Urinary bladder (tissue), 4 donors: ENCODE data around the gene SETD6. TPM values are rescaled to one million over a fixed set of nuclear protein-coding genes. Genes with fewer than 3 reads are reported as not detected.
"Not testable (repeated sequence)": the region's sequence is repeated elsewhere in the genome, so short reads cannot be mapped to it uniquely, and the experiment has no call there.

ENCODE experiments used
- DNase-seq: peaks from one replicate; pipeline ENCODE4 v3.0.0-alpha.2; 2015; ENCODE audit errors: extremely low spot score
- H3K27ac ChIP-seq: one replicate; pipeline ENCODE4 v1.5.1; 2013; ENCODE audit warnings: low read depth, mild to moderate bottlenecking, moderate library complexity
- H3K36me3 ChIP-seq: one replicate; pipeline ENCODE4 v1.6.1; 2013; ENCODE audit warnings: mild to moderate bottlenecking, moderate library complexity; ENCODE audit not compliant: insufficient read depth
- H3K4me1 ChIP-seq: one replicate; pipeline ENCODE4 v1.6.1; 2013; ENCODE audit warnings: mild to moderate bottlenecking, moderate library complexity; ENCODE audit not compliant: insufficient read depth
- H3K4me3 ChIP-seq: one replicate; pipeline ENCODE4 v1.5.1; 2013; ENCODE audit warnings: low read depth, low read length
- WGBS: extraction: QIAGEN DNeasy Blood & Tissue Kit; methylation state at CpG from one replicate; pipeline ENCODE4 v1.1.7; 2013; 5-methylcytosine and 5-hydroxymethylcytosine counted together
- polyA plus RNA-seq: library from polyadenylated mRNA; stranded (reverse); fragments of 200-250 nt; gene quantifications from one replicate; pipeline ENCODE4 v1.2.3, GENCODE V29; 2013
- small RNA-seq: library from RNA; depleted of rRNA; stranded (forward); fragments of <200 nt; gene quantifications from one replicate; pipeline ENCODE3, GENCODE V24; 2014
- total RNA-seq: library from RNA; depleted of rRNA; stranded (reverse); fragments of >200 nt; gene quantifications from one replicate; pipeline ENCODE4 v1.2.3, GENCODE V29; 2014
- donor health status: healthy with polysubstance abuse.
- donor health status: healthy.

Gene SETD6
- total and polyA plus RNA-seq, 2 donors, result 15.3 to 15.5 TPM

DNA sequence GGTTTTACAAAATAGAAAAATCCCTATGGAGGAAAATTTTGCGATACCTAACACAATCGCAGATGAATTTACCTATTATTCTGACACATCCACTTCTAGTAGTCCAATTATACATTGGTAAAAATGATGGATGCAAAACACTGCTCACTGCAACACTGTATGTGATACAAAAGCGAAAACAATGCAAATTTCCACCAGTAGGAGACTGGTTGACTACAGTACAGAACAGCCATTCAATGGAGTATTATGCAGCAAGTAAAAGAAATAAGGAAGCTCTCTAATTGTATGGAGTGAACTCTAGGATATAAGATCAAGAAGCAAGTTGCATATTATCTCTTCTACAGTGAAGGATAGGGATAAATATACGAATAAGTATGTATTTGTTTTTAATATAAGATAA lies 48.5 kb downstream of the SETD6 start:
- DNase-seq, result no peak
- H3K36me3 ChIP-seq, result peaks cover 4% of the 10 kb centered on the region
- no peaks in the 10 kb centered on the region for H3K4me1 ChIP-seq
- H3K27ac ChIP-seq, result no peak overlapping the region
- WGBS, result 97% methylated on average over 4 of the region's 4 CpGs
- H3K4me3 ChIP-seq, result no peak overlapping the region

DNA sequence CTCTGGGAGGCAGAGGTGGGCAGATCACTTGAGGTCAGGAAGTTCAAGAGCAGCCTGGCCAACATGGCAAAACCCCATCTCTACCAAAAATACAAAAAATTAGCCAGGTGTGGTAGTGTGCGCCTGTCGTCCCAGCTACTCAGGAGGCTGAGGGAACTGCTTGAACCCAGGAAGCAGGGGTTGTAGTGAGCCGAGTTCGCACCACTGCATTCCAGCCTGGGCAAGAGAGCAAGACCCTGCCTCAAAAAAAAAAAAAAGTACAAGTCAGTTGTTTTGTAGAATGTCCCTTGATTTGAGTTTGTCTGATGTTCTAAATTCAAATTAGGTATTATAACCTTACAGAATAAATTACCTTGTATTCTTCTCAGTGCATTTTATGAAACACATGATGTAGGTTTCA lies 50.4 kb downstream of the SETD6 start:
- not testable (repeated sequence) for H3K4me1 ChIP-seq, H3K36me3 ChIP-seq, DNase-seq, H3K4me3 ChIP-seq, H3K27ac ChIP-seq
- over 99% methylated on average over 4 of the region's 4 CpGs for WGBS

Small RNAs within 50 kb of the gene (small RNA-seq; reads per million reads assigned to genes)
- not detected for gene RNU6-103P
- 30.9 reads per million, percentile 96 among the genes with 10 or more reads in this experiment for gene SNORA46
- gene SNORA50A, result not detected

Other genes with a start within 250 kb of the SETD6 start
- not detected for gene PRSS54, start 220.5 kb upstream of the SETD6 start, total RNA-seq
- not detected for gene PRSS54, start 220.5 kb upstream of the SETD6 start, polyA plus RNA-seq
- 6.5 TPM for gene GINS3, start 123.0 kb upstream of the SETD6 start, total RNA-seq
- gene GINS3, start 123.0 kb upstream of the SETD6 start, polyA plus RNA-seq, result 3.3 TPM
- 8.1 TPM for gene NDRG4, start 15.4 kb upstream of the SETD6 start, total RNA-seq
- 7.8 TPM for gene NDRG4, start 15.4 kb upstream of the SETD6 start, polyA plus RNA-seq
- gene CNOT1, start 114.3 kb downstream of the SETD6 start, total RNA-seq, result 141 TPM
- gene CNOT1, start 114.3 kb downstream of the SETD6 start, polyA plus RNA-seq, result 74.4 TPM
- gene SLC38A7, start 169.3 kb downstream of the SETD6 start, total RNA-seq, result 13.8 TPM
- 7.7 TPM for gene SLC38A7, start 169.3 kb downstream of the SETD6 start, polyA plus RNA-seq
- gene GOT2, start 218.8 kb downstream of the SETD6 start, total RNA-seq, result 26.4 TPM
- 60.1 TPM for gene GOT2, start 218.8 kb downstream of the SETD6 start, polyA plus RNA-seq